NCI-H774 (cell line): Measurements from ENCODE around the gene CREBBP.
"Not testable (repeated sequence)": the region's sequence is repeated elsewhere in the genome, so short reads cannot be mapped to it uniquely, and the experiment has no call there.

Experiments used
- DNase-seq: peaks from one replicate; lab custom pipeline; 2025; lab: John Stamatoyannopoulos, UW

The CREBBP gene

GRCh38 chr16:3735541-3735940 is 145.0 kb downstream of the CREBBP start:
- no peak for DNase-seq

DNA sequence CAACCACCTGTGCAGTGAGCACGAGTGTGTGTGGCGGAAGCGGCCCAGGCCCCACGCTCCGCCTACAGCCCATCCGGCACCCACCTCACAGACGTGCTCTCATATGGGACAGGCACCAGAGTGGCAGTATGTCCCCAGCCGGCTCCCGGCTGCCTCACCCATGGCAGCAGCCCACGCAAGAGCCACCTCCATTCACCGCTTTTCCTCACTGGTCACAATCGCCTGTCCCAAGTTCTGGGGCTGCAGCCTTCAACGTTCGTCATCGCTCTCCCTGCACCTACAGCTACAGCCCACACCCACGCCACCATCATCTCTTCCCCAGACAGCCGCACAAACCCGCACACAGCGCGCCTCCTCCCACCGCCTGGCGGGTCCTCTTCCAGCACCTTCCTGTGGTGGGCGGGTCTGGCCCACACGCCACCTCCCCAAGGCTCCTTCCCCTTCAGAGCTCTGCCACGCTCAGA is 145.7 kb downstream of the CREBBP start:
- DNase-seq, result no peak

DNA sequence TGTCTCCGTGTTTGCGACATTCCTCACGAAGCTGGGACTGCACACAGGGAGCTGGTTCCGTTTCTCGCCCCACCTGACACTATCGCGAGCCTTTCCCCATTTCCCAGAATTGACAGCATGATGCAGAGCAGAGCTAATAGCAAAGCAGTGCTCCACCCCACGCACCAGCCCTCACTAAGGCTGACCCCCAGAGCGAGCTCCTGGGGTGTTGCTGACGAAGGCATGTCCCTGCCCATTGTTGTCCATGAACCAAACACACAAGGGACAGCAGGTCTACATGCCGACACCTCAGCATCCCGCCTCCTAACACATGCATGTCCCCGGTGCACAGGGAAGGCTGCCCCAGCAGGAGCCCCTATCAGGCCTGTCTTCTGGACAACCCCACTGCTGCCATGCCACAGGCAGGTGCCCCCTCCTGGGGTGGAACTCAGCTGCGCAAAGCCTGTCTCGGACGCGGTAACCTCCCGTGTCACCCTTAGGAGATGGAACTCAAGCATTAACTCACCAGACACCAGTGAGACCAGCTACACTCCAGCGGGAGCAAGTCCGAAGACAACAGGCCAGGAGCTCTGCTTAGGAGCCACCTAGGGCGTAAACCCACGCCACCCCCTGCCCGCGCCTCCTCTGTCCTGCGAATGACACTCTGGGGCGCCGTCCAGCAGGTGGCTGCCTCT is 146.3 kb downstream of the CREBBP start:
- DNase-seq, result no peak

GRCh38 chr16:3732171-3732570 is 148.3 kb downstream of the CREBBP start:
- DNase-seq, result no peak

DNA sequence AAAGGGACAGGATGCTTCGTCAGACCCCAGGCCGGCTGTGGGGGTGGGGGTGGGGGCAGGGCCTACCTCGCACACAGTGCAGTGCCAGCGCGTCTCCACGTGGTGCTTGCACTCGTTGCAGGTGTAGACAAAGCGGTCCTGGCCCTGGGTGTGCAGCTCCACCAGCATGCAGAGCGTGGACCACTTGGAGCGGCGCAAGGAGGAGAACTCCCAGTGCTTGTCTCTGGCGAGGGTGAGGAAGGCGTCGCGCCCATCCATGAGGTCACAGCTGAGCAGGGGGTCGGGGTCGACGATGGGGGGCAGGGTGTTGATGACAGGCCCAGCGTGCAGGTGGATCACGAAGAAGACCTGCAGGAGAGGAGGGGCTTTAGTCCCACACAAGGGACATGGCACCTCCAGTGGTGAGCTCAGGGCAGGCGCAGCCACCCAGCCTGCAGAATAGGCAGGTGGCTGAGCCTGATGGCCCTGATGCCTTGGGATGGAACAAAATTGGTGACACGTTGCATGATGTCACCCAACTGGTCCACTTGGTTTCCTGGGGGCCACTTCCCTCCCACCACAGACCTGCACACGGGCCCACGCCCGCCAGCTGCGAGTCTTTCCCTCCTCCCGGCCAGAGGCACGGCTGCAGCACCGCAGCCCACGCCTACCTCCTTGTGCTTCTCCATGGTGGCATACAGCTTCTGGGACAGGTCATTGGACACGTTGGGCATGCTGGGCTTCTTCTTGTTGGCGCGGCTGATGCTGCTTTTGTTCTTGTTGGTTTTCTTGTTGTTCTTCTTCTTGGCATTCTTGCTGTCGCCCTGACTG is 149.2 kb downstream of the CREBBP start:
- no peak for DNase-seq

- DNase-seq, result no peak
Measured at GRCh38 chr16:3730161-3731125, 150.1 kb downstream of the CREBBP start.

GRCh38 chr16:3729161-3730112 is 151.1 kb downstream of the CREBBP start:
- DNase-seq, result no peak

- no peak for DNase-seq
Measured at GRCh38 chr16:3728424-3729160, 151.9 kb downstream of the CREBBP start.

DNA sequence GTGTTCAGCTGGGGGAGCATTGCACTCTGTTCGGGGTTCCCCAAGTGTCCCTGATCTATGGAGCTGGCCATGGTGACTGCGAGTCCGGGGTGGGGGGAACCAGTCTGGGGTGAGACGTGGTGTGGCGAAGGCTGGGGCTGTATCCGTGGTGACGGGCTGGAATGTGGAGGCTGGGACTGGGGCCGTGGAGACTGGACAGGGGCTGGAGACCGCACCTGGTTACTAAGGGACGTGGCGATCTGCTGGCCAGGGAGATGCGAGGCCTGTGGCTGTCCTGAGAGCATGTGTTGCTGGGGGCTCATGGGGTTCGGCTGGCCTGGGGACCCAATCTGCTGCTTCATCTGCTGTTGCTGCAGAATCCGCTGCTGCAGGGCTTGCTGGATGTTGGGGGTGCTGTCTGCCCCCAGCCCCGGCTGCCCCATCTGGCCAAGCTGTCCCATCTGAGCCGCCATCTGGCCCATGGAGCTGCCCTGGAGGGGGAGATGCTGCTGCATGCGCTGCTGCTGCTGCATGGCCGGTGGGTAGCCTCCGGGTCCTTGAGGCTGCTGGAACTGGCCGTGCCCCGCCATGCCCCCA is 152.6 kb downstream of the CREBBP start:
- no peak for DNase-seq

- no peak for DNase-seq
Measured at GRCh38 chr16:3726021-3726687, 154.4 kb downstream of the CREBBP start.

DNA sequence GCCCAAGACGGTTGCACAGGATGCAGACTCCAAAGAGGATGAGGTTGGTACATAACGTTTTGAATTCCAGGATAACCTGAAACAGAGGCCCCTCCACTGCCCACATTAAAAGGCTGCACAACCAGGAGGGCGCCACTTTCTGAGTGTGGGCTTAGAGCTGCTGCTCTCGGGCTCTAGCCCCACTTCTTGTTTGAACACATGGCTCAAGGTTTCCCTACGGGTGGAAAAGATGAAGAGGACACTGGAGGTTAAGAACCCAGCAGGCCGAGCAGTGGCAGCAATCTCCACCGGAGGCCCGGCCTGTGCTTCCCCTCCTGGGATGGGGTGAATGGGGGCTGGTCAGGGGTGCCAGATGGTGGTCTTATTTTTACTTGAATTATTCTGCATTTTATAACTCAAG is 155.2 kb downstream of the CREBBP start:
- no peak for DNase-seq

DNA sequence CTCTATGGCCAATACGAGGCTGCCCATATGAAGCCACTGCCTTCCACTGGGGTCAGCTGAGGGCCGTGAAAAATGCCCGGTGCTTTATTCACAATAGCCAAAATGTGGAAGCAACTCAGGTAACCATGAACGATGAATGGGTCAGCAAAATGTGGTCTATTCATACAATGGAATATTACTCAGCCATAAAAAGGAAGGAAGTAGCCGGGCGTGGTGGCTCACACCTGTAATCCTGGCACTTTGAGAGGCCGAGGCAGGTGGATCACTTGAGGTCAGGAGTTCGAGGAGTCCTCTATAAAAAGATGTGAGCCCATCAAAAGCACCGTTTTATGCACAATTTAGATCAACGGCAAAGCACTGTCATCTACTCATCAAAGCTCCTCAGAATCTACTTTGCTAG is 158.0 kb downstream of the CREBBP start:
- no peak for DNase-seq

GRCh38 chr16:3720418-3720817 is 160.1 kb downstream of the CREBBP start:
- DNase-seq, result no peak

DNA sequence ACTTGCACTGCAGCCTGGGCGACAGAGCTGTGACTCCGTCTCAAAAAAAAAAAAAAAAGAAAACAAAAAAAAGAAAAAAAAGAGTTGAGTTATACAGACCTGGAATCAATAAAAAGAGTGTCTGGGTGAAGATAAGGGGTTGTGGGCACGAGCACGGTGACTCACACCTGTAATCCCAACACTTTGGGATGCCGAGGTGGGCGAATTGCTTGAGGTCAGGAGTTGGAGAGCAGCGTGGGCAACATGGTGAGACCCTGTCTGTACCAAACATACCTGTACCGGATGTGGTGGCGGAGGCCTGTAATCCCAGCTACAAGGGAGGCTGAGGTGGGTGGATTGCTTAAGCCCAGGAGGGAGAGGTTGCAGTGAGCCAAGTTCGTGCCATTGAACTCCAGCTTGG is 161.9 kb downstream of the CREBBP start:
- no peak for DNase-seq

- DNase-seq, result no peak
Measured at GRCh38 chr16:3718019-3718391, 162.5 kb downstream of the CREBBP start.

DNA sequence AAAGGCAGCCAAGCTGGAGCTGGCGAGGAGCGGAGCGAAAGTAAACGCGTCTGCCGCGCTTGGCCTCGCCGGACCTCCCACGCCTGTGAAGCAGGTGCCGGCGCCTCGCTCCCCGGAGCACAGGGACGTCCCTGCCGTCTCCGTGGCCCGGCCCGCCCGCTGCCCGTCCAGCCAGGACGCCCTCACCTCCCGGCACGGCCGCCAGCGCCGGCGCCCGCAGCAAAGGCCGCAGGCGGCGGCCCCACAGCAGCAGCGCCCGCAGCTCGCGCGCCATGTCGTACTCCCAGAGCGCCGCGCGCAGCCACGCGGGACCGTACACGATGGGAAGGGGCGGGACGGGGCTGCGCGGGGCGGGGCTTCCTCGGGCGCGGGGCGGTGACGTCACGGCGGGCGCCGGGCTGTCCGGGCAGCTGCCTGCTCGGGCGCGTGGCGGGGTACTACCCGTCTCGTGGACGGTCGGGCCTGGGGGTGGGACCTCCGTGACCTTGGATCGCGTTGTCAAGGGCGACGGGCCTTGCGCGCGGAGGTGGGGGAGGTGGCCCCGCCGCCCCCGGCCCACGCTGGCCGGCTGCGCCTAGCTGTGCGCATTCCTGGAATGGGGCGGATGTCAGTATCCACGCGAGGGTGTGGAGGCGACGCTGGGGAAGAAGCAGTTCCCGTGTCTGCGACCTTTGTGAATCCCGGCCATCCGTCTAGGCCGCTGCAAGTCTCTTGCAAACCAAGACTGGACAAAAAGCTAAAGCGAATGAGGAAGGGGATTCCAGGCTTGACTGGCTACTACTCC is 163.1 kb downstream of the CREBBP start, which contains the start of gene TRAP1:
TRAP1 (minus strand) TSS at position 290 of the 784 bp plus-strand sequence; CDS start at position 274, 16 bp downstream.
- peak; percentile 44 for DNase-seq

DNA sequence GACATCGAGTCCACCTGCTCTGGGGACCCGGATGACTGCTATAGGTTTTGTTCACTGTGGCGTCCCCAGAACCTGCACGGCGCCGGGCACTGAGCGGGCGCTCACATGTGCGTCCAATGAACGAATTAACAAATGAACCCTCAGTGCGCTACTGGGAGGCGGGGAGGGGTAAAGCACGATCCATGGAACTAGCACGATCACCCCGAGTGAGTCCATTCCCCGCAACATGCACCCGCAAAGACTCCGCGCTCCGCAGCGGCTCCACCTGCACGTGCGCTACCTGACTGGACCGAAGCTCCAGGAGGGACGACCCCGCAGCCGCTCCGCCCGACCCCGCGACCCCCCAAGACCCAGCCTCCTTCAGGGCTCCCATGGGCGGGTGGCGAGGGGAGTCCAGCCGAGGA is 163.7 kb downstream of the CREBBP start:
- DNase-seq, result peak; percentile 10

- DNase-seq, result no peak
Measured at GRCh38 chr16:3715430-3715829, 165.1 kb downstream of the CREBBP start.

- DNase-seq, result not testable (repeated sequence)
Measured at GRCh38 chr16:3714378-3714777, 166.1 kb downstream of the CREBBP start.
